ENCODE measurements around the gene HCN3.

HCN3 gene

DNA sequence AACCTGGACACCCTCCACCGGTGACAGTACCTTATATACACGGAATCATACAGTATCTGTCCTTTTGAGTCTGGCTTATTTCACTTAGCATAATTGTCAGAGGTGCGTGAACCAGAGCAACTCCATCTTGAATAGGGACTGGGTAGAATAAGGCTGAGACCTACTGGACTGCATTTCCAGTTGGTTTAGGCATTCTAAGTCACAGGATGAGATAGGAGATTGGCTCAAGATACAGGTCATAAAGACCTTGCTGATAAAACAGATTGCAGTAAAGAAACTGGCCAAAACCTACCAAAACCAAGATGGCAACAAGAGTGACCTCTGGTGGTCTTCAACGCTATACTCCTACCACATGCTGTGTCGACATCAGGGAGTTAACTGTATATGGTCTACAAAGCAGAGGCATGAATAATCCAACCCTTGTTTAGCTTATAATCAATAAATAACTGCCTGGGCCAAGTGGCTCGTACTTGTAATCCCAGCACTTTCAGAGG lies 30.0 kb downstream of the HCN3 start:
- H3K4me1 Mint-ChIP-seq (ENCODE audit: low read depth), result peaks cover 23% of the 10 kb centered on the region
- H3K4me3 Mint-ChIP-seq, result peak overlapping the region; percentile 65
- H3K27me3 Mint-ChIP-seq, result no peaks in the 10 kb centered on the region
- peaks cover 2% of the 10 kb centered on the region for H3K36me3 Mint-ChIP-seq
- no peaks in the 10 kb centered on the region for H3K9me3 Mint-ChIP-seq (ENCODE audit: low read depth)
- peak overlapping the region; percentile 83 for H3K27ac Mint-ChIP-seq

DNA sequence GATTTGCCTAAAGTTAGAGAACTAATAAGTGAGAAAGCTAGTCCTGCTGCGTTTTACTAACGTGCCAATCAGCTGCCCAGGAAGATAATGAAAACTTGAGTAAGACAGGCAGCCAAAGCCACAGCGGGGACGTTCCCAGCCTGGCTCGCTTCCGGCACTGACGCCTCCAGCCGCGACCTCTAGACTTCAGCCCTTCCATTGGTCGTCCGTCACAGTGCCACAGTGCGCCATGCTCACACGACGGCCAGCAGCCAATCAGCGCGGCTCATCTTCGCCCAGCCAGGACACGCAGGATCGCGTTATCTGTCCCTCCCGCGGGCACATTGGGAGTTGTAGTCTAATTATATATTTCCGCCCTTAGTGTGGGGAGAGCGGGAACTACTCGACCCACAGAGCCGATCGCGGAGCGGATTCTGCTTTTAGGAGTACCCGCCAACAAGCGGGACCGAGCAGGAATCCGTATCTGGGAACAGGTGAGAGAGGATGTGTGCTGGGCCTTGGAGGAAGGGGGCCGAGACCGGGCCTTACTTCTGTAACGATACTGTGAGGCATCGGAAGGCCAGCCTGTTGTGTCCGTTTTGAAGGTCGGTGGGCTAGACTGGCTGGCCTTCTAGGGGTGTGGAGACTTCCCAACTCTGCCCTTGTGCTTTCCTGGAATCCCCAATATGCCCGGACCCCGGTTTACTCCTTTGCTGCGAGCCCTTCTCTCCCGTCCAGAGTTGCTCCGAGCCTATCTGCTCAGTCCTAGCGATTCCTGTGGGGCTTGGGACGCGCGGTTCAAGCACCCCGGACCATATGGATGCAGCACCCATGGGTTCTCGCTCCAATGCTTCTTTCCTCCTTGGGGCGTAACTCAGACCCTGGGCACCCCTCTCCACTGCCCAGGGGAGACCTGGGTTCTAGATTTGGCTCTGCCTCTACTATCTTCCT lies 31.5 kb downstream of the HCN3 start, which contains the start of gene FDPS:
Gene FDPS (plus strand): TSS at position 374 of the 930 bp plus-strand sequence. CDS start 924 bp downstream, outside the sequence.
- peak within 1 kb of the TSS; percentile 98 for H3K4me3 Mint-ChIP-seq
- no peaks in the 10 kb centered on the region for H3K9me3 Mint-ChIP-seq (ENCODE audit: low read depth)
- H3K36me3 Mint-ChIP-seq, result peaks cover 5% of the 10 kb centered on the region
- H3K27me3 Mint-ChIP-seq, result no peaks in the 10 kb centered on the region
- peak within 1 kb of the TSS; percentile 98 for H3K27ac Mint-ChIP-seq
- peaks cover 24% of the 10 kb centered on the region for H3K4me1 Mint-ChIP-seq (ENCODE audit: low read depth)

DNA sequence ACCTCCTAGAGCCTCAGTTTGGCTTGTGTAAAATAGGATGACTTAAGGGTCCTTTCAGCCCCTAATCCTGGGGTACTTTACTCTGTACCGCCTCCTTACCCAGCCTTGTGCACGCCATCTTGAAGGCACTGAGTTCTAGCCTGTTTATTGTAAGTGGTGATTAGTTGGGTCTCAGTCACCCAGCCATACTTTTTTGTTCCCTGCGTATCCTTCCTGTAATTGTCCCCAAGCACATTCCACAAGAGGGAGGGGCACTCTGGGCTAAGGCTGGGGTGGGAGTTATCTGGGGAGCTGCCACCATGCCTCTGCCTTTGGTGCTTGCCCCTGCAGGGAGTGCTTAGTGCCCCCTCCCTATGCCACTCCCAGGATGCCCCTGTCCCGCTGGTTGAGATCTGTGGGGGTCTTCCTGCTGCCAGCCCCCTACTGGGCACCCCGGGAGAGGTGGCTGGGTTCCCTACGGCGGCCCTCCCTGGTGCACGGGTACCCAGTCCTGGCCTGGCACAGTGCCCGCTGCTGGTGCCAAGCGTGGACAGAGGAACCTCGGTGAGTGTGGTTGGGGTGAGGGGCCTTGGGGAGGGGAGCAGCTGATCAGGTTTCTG lies 32.3 kb downstream of the HCN3 start:
- no peaks in the 10 kb centered on the region for H3K27me3 Mint-ChIP-seq
- H3K9me3 Mint-ChIP-seq (ENCODE audit: low read depth), result no peaks in the 10 kb centered on the region
- peak overlapping the region; percentile 98 for H3K27ac Mint-ChIP-seq
- peaks cover 5% of the 10 kb centered on the region for H3K36me3 Mint-ChIP-seq
- peak overlapping the region; percentile 98 for H3K4me3 Mint-ChIP-seq
- H3K4me1 Mint-ChIP-seq (ENCODE audit: low read depth), result peaks cover 24% of the 10 kb centered on the region

DNA sequence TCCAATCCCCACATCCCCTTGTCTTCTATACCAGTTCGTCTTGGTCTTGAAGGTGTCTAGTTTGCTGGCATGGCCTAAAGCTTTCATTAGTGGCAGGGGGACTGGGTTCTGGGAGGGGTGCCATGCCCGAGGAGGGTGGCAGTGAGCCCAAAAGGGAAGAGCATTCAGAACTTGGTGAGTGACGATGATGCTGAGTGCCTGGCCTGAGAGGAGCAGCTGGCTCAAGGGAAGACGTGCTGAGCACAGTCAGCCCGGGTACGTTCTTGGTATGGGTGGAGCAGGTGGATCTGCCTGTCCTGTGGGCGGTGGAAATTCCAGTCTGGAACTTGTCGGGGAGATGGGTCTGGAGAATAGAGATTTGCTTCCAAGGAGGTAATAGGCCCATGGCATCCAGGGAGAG lies 36.0 kb downstream of the HCN3 start:
- Mint-ChIP-seq H3K4me3 (no peak overlapping the region), H3K9me3 (ENCODE audit: low read depth) (no peaks in the 10 kb centered on the region), H3K4me1 (ENCODE audit: low read depth) (peaks cover 18% of the 10 kb centered on the region), H3K36me3 (peaks cover 5% of the 10 kb centered on the region), H3K27me3 (no peaks in the 10 kb centered on the region), H3K27ac (no peak overlapping the region)

DNA sequence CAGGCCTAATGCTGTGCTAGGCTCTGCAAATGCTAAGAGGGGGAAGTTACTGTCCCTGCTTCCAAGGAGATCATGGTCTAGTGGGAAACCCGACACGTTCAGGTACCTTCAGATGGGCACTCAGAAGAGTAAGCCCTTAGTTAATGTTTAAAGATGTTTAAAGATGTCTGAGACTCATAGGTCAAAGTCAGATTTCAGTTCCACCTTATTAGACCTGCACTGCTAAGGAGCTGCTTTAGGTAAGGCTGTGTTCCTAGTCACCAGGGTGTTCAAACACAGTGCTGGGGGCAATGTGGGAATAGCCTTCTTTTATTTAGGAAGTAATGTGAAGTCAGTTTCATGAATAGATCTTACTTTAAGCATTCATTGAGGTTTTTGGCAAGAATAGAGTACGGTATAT lies 39.7 kb downstream of the HCN3 start:
- no peaks in the 10 kb centered on the region for H3K27me3 Mint-ChIP-seq

DNA sequence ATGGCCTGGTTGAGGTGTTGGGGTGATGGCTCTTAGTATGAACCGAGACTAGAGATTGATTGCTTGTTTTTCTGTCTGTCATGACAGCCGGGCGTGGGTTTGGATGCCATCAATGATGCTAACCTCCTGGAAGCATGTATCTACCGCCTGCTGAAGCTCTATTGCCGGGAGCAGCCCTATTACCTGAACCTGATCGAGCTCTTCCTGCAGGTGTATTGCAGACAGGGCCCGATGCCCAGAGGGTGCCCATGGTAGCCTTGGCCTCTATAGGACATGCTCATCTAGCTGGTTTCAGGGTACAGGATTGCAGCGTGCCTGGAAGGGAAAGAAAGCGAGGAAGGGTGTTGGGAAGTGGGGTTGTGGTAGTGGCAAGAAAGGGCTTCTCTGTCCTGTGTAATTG lies 40.8 kb downstream of the HCN3 start:
- Mint-ChIP-seq H3K4me3 (no peak overlapping the region), H3K9me3 (ENCODE audit: low read depth) (no peaks in the 10 kb centered on the region), H3K27me3 (no peaks in the 10 kb centered on the region), H3K27ac (no peak overlapping the region), H3K4me1 (ENCODE audit: low read depth) (peaks cover 24% of the 10 kb centered on the region), H3K36me3 (peaks cover 3% of the 10 kb centered on the region)

More for the DNA sequence above, 39.7 kb downstream of the HCN3 start:
- Mint-ChIP-seq H3K9me3 (ENCODE audit: low read depth) (no peaks in the 10 kb centered on the region), H3K36me3 (peaks cover 3% of the 10 kb centered on the region), H3K4me3 (no peak overlapping the region), H3K27ac (no peak overlapping the region), H3K4me1 (ENCODE audit: low read depth) (peaks cover 21% of the 10 kb centered on the region)

DNA sequence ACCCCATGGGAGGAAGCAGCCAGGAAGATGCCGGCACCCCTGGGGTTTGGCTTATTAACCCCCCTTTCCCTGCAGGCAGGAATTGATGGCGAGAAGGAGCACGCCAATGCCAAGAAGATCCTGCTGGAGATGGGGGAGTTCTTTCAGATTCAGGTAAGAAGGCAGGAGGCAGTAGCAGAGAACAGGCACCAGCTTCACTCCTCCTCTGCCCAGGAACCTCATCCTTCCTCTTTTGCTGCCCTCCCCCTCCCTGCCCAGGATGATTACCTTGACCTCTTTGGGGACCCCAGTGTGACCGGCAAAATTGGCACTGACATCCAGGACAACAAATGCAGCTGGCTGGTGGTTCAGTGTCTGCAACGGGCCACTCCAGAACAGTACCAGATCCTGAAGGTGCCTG lies 42.3 kb downstream of the HCN3 start:
- Mint-ChIP-seq H3K9me3 (ENCODE audit: low read depth) (no peaks in the 10 kb centered on the region), H3K4me1 (ENCODE audit: low read depth) (peaks cover 24% of the 10 kb centered on the region), H3K4me3 (no peak overlapping the region), H3K36me3 (no peaks in the 10 kb centered on the region), H3K27me3 (no peaks in the 10 kb centered on the region), H3K27ac (no peak overlapping the region)

DNA sequence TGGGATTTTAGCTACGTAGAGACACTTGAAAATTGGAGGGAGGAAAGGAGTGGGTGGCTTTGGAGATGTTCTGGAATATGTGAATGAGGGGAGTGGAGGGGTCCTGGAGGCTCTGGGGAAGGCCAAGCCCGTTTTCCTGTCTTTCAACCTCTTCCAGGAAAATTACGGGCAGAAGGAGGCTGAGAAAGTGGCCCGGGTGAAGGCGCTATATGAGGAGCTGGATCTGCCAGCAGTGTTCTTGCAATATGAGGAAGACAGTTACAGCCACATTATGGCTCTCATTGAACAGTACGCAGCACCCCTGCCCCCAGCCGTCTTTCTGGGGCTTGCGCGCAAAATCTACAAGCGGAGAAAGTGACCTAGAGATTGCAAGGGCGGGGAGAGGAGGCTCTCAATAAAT lies 43.0 kb downstream of the HCN3 start:
- H3K9me3 Mint-ChIP-seq (ENCODE audit: low read depth), result no peaks in the 10 kb centered on the region
- peak overlapping the region; percentile 67 for H3K4me3 Mint-ChIP-seq
- peaks cover 24% of the 10 kb centered on the region for H3K4me1 Mint-ChIP-seq (ENCODE audit: low read depth)
- no peaks in the 10 kb centered on the region for H3K27me3 Mint-ChIP-seq
- no peaks in the 10 kb centered on the region for H3K36me3 Mint-ChIP-seq
- no peak overlapping the region for H3K27ac Mint-ChIP-seq

DNA sequence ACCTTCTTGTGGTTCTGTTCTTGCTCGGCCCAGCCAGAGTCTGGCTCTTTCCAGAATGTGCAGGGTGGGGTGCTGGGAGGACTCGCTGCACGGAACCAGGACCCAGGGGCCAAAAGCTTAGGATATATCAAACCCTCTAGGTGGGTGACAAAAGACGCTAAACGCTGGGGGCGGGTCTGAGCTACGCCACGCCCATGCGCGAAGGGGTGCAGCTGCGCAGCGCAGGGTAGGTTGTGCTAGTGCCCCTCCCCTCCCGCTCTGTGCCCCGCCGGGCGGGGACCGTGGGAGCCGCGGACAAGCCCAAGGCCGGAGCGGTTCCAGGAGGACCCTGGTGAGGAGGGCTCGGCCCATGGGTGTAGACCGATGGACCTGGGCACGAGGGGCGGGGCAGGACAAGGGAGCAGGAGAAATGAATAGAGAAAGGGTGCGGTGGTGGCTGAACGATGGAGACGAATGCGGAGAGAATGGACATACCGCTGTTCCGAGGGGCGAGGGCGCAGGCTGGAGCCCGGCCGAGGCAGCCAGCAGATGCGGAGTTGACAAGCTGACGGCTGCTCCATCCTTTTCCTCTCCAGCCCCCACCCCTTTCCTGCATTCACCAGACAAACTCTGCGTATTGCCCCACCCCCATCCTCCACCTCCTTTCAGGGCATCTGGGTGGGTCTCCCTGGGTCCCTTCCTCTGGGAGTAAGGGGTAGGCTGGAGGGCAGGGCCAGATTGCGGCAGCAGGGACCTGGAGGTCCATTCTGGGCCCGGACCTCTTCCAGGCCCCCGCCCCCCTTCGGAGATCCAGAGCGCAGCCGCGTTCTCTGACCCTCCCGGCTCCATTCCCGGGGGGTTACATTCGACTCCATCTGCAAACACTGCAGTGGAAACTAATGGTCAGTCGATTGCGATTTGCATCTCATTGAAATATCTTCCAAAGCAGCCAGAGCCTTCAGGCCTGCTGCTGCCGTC lies 43.7 kb downstream of the HCN3 start, which contains the start of gene RUSC1:
Gene RUSC1 (plus strand): TSS at position 234 of the 957 bp plus-strand sequence. CDS start 880 bp downstream, outside the sequence.
- Mint-ChIP-seq H3K36me3 (no peaks in the 10 kb centered on the region), H3K9me3 (ENCODE audit: low read depth) (no peaks in the 10 kb centered on the region), H3K4me1 (ENCODE audit: low read depth) (peaks cover 29% of the 10 kb centered on the region), H3K27ac (no peak within 1 kb of the TSS), H3K27me3 (no peaks in the 10 kb centered on the region), H3K4me3 (peak within 1 kb of the TSS; percentile 67)

DNA sequence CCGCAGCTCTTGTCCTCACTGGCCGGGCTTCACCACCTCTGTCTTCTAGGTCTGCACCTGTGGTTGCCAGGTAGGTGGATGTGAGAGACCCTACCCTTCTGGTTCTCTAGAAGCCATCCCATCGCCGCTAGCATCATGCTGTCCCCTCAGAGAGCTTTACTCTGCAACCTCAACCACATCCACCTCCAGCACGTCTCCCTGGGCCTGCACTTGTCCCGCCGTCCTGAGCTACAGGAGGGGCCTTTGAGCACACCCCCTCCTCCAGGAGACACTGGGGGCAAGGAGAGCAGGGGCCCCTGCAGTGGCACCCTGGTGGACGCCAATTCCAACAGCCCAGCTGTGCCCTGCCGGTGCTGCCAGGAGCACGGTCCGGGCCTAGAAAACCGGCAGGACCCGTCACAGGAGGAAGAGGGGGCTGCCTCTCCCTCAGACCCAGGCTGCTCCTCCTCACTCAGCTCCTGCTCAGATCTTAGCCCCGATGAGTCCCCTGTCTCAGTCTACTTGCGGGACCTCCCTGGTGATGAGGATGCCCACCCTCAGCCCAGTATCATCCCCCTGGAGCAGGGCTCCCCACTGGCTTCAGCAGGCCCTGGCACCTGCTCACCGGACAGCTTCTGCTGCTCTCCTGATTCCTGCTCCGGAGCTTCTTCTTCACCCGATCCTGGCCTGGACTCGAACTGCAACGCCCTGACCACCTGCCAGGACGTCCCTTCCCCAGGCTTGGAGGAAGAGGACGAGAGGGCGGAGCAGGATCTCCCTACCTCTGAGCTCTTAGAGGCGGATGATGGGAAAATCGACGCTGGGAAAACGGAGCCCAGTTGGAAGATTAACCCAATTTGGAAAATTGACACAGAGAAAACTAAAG lies 44.6 kb downstream of the HCN3 start:
- no peaks in the 10 kb centered on the region for H3K27me3 Mint-ChIP-seq
- H3K4me3 Mint-ChIP-seq, result peak overlapping the region; percentile 78
- peaks cover 33% of the 10 kb centered on the region for H3K4me1 Mint-ChIP-seq (ENCODE audit: low read depth)
- no peak overlapping the region for H3K27ac Mint-ChIP-seq
- no peaks in the 10 kb centered on the region for H3K9me3 Mint-ChIP-seq (ENCODE audit: low read depth)
- no peaks in the 10 kb centered on the region for H3K36me3 Mint-ChIP-seq

DNA sequence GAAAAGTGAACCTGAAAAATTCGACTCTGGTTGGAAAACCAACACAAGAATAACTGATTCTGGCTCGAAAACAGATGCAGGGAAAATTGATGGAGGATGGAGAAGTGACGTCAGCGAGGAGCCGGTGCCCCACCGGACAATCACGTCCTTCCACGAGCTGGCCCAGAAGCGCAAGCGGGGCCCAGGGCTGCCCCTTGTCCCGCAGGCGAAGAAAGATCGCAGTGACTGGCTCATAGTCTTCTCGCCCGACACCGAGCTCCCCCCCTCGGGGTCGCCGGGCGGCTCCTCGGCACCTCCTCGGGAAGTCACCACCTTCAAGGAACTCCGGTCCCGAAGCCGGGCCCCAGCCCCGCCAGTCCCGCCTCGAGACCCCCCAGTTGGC lies 45.3 kb downstream of the HCN3 start:
- Mint-ChIP-seq H3K4me1 (ENCODE audit: low read depth) (peaks cover 33% of the 10 kb centered on the region), H3K4me3 (peak overlapping the region; percentile 78), H3K27me3 (no peaks in the 10 kb centered on the region), H3K36me3 (no peaks in the 10 kb centered on the region), H3K27ac (no peak overlapping the region), H3K9me3 (ENCODE audit: low read depth) (no peaks in the 10 kb centered on the region)

DNA sequence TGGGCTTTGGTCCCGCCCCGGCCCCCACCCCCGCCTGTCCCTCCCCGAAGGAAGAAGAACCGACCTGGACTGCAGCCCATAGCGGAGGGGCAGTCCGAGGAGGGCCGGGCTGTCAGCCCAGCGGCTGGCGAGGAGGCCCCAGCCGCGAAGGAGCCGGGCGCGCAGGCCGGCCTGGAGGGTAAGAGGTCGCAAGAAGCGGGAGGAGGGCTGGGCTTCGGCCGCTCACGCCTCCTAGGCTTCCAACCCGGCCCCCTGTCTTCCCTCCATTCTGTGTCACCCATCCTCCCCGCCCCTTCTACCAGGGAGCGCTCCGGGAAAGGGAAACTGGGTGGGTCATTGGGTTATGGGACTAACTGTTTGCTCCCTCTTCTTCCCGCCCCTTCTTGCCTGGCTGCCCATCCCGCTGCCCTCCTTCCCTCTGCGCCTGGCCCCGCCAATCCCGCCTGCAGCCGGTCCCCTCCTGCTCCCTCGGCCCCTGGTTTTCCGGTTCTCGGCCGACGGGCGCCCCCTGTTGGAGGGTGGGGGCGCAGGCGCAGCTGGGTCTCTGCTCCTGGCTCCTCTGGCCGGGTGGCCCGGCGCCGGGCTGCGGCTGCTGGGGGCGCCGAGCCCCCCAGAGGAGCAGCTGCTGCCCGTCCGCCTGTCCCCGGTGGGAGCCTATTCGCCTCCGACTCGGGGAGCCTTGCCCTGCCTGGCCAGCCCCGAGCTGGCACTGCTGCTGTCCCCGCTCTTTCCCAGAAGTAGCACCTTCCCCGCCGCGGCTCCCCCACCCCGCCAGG lies 45.9 kb downstream of the HCN3 start:
- Mint-ChIP-seq H3K27me3 (no peaks in the 10 kb centered on the region), H3K36me3 (no peaks in the 10 kb centered on the region), H3K27ac (no peak overlapping the region), H3K4me3 (peak overlapping the region; percentile 84), H3K9me3 (ENCODE audit: low read depth) (no peaks in the 10 kb centered on the region), H3K4me1 (ENCODE audit: low read depth) (peaks cover 33% of the 10 kb centered on the region)

DNA sequence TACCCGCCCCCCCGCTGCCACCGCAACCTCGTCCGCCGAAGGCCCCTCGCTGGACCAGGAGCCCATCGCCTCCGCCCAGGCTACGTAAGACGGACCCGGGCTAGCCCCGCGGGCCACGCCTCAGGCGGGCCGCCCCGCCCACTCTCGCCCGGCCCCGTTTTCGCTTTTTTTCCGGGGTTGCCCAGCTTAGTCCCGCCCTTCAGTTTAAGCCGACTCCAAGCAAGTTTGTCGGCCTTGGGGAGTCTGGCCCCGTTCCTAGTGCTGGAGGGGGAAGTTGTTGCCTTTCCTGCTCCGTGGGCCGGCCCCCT lies 46.4 kb downstream of the HCN3 start:
- peaks cover 33% of the 10 kb centered on the region for H3K4me1 Mint-ChIP-seq (ENCODE audit: low read depth)
- no peak overlapping the region for H3K27ac Mint-ChIP-seq
- H3K9me3 Mint-ChIP-seq (ENCODE audit: low read depth), result no peaks in the 10 kb centered on the region
- no peaks in the 10 kb centered on the region for H3K27me3 Mint-ChIP-seq
- H3K36me3 Mint-ChIP-seq, result no peaks in the 10 kb centered on the region
- H3K4me3 Mint-ChIP-seq, result peak overlapping the region; percentile 84
